PC-9 (cell line): ENCODE results near the gene NPW. TPM values are rescaled to one million over a fixed set of nuclear protein-coding genes. Genes with fewer than 3 reads are reported as not detected.
A peak's percentile ranks its signal among the peaks of the same experiment; 100 is the strongest.

Source experiments
- BruUV-seq: library from RNA; stranded (reverse); fragments of 400-500 nt; replicated peaks from 2 replicates; lab custom pipeline; 2021; lab: Mats Ljungman, UMichigan
- CTCF ChIA-PET: fragments of 300-600 bp; sonication (Branson Sonifier 250); formaldehyde crosslinking; loops from one replicate; lab custom pipeline; 2022; ENCODE audit warnings: antibody characterized with exemption; lab: Charles Lee
- POLR2A ChIA-PET: fragments of 300-600 bp; sonication (Branson Sonifier 250); formaldehyde crosslinking; loops from one replicate; lab custom pipeline; 2022; ENCODE audit warnings: antibody characterized with exemption; ENCODE audit not compliant: unreplicated experiment; lab: Charles Lee
- DNase-seq, 2 experiments: peaks; one replicate each; pipeline versions ENCODE4 v3.0.0 to v3.0.0-alpha.2; 2015 to 2022; ENCODE audit warnings: mixed read lengths in 1 of 2
- H2AFZ ChIP-seq: fragments of 200-600 bp; sonication (generic); 2 replicates; pipeline ENCODE4 v1.8.1; 2017; ENCODE audit warnings: antibody characterized with exemption
- H3F3A ChIP-seq: fragments of 200-600 bp; sonication (generic); 2 replicates; pipeline ENCODE4 v1.8.1; 2017; ENCODE audit warnings: antibody characterized with exemption, mild to moderate bottlenecking, low read depth; ENCODE audit not compliant: insufficient read depth
- H3K27ac ChIP-seq: fragments of 200-600 bp; sonication (generic); 2 replicates; pipeline ENCODE4 v1.6.1; 2016; ENCODE audit warnings: mixed run types
- H3K27me3 ChIP-seq: fragments of 200-600 bp; sonication (generic); 2 replicates; pipeline ENCODE4 v1.6.1; 2016; ENCODE audit warnings: low read depth, mixed run types; ENCODE audit not compliant: insufficient read depth
- H3K36me3 ChIP-seq: fragments of 200-600 bp; sonication (generic); 2 replicates; pipeline ENCODE4 v1.6.1; 2016; ENCODE audit warnings: low read depth, mixed run types
- H3K4me1 ChIP-seq: fragments of 200-600 bp; sonication (generic); replicated peaks from 2 replicates; pipeline ENCODE4 v1.6.1; 2016; ENCODE audit warnings: mixed run types; ENCODE audit not compliant: insufficient read depth
- H3K4me2 ChIP-seq: fragments of 200-600 bp; sonication (generic); 2 replicates; pipeline ENCODE4 v1.6.1; 2017; ENCODE audit warnings: mixed run types
- H3K4me3 ChIP-seq: fragments of 200-600 bp; sonication (generic); 2 replicates; pipeline ENCODE4 v1.6.1; 2016; ENCODE audit warnings: mixed run types
- H3K79me2 ChIP-seq: fragments of 200-600 bp; sonication (generic); 2 replicates; pipeline ENCODE4 v1.6.1; 2017; ENCODE audit warnings: low read depth, mixed run types
- H3K9me2 ChIP-seq: fragments of 200-600 bp; sonication (generic); 2 replicates; pipeline ENCODE4 v1.8.1; 2017; ENCODE audit warnings: mild to moderate bottlenecking; ENCODE audit not compliant: insufficient read depth
- H3K9me3 ChIP-seq: fragments of 200-600 bp; sonication (generic); 2 replicates; pipeline ENCODE4 v1.8.1; 2016; ENCODE audit warnings: low read depth; ENCODE audit not compliant: insufficient read depth
- H4K20me1 ChIP-seq: fragments of 200-600 bp; sonication (generic); 2 replicates; pipeline ENCODE4 v1.8.1; 2017; ENCODE audit not compliant: insufficient read depth
- CTCF ChIP-seq: fragments of 200-600 bp; sonication (generic); conservative IDR thresholded peaks from 2 replicates; pipeline ENCODE4 v1.6.1; 2017; ENCODE audit warnings: mixed run types, antibody characterized with exemption, mild to moderate bottlenecking, moderate library complexity
- EZH2 ChIP-seq: fragments of 200-600 bp; sonication (generic); IDR thresholded peaks from 2 replicates; pipeline ENCODE4 v1.8.0; 2017; ENCODE audit warnings: antibody characterized with exemption, low read depth
- intact Hi-C: fragments of 100-400 bp; cut with micrococcal nuclease; formaldehyde crosslinking; loops from one replicate; pipeline ENCODE4 v1.10.0; 2022; ENCODE audit not compliant: unreplicated experiment
- total RNA-seq: library from RNA; stranded (reverse); gene quantifications from 2 replicates; pipeline ENCODE4 v1.2.3, GENCODE V29; 2021

NPW gene
- total RNA-seq, 1 experiment from 2014 or later: 4.0 TPM

- Histone ChIP-seq H3K79me2 (peaks cover 20% of the 10 kb centered on the region), H2AFZ (no peak overlapping the region), H3F3A (peaks cover 24% of the 10 kb centered on the region), H3K27me3 (no peaks in the 10 kb centered on the region), H3K4me3 (no peak overlapping the region), H3K9me3 (no peaks in the 10 kb centered on the region), H4K20me1 (peaks cover 4% of the 10 kb centered on the region; the same call in 1 of the 2 replicates), H3K9me2 (no peaks in the 10 kb centered on the region), H3K27ac (no peak overlapping the region), H3K4me2 (no peak overlapping the region), H3K36me3 (no peaks in the 10 kb centered on the region), H3K4me1 (peaks cover 26% of the 10 kb centered on the region)
- no peak for DNase-seq
- intact Hi-C loops: no loop called here
- no TSS peak for BruUV-seq
- POLR2A ChIA-PET: no interaction called here
- CTCF ChIA-PET: interaction anchor here (0.6 kb wide), 1 partner anchor 9 kb away, joined by 15 read pairs; no protein-coding TSS in a partner anchor
- TF ChIP-seq CTCF (no peak), EZH2 (no peak)
Measured at GRCh38 chr16:2013527-2013926, 6.1 kb upstream of the NPW start.

DNA sequence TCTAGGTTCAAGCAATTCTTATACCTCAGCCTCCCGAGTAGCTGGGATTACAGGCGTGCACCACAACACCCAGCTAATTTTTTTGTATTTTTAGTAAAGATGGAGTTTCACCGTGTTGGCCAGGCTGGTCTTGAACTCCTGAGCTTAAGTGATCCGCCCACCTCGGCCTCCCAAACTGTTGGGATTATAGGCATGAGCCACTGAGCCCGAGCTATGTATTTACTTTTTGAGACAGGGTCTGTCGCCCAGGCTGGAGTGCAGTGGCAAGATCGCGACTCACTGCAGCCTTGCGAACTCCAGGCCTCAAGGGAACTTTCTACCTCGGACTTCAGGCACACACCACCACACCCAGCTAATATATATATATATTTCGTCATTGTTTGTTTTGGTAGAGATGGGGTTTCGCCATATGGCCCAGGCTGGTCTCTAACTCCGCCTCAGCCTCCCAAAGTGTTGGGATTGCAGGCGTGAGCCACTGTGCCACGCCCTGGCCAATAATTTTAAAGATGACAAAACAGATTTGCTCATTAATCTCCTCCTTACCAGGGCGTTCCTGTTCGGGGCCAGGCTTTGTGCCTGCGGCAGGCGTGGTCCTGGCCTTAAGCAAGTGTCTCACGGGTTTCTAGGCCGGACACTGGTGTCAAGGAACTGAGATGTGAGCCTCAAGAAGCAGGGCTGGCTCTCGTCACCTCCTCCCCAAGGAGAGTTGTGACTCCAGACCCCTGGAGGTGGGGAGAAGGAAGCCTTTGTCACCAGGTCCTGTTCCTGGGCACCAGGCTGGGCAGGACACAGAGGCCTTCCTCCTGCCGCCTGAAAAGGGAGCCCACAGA is 4.3 kb upstream of the NPW start:
- Histone ChIP-seq H3K9me3 (no peaks in the 10 kb centered on the region), H3F3A (peaks cover 19% of the 10 kb centered on the region), H4K20me1 (no peaks in the 10 kb centered on the region), H3K9me2 (no peaks in the 10 kb centered on the region), H3K79me2 (peaks cover 5% of the 10 kb centered on the region), H3K27ac (peak overlapping the region; percentile 86), H3K4me2 (peak overlapping the region; percentile 72), H3K36me3 (no peaks in the 10 kb centered on the region), H3K4me1 (peaks cover 26% of the 10 kb centered on the region), H3K4me3 (peak overlapping the region; percentile 7; the same call in 1 of the 2 replicates), H2AFZ (peak overlapping the region; percentile 62; the same call in 1 of the 2 replicates), H3K27me3 (no peaks in the 10 kb centered on the region)
- CTCF ChIA-PET: interaction anchor here (0.5 to 1.0 kb wide), 6 partner anchors 10 to 536 kb away, joined by 3 to 8 read pairs (median 4); partner anchors contain the start of gene TRAF7
- intact Hi-C loops: no loop called here
- peak; percentile 79 to 95 for DNase-seq
- POLR2A ChIA-PET: interaction anchor here (0.6 kb wide), 2 partner anchors 76 to 139 kb away, joined by 4 to 7 read pairs; no protein-coding TSS in a partner anchor
- TF ChIP-seq EZH2 (no peak), CTCF (no peak)
- BruUV-seq: no TSS peak

- H3K27ac ChIP-seq: peak overlapping the region; percentile 86
- no peak for DNase-seq
- H4K20me1 ChIP-seq: no peaks in the 10 kb centered on the region
- peak overlapping the region; percentile 63 for H3K4me2 ChIP-seq
- H3K9me3 ChIP-seq: no peaks in the 10 kb centered on the region
- POLR2A ChIA-PET: no interaction called here
- H3K9me2 ChIP-seq: no peaks in the 10 kb centered on the region
- no peak for TF ChIP-seq CTCF
- no peak for TF ChIP-seq EZH2
- no peaks in the 10 kb centered on the region for H3K36me3 ChIP-seq
- H3K4me3 ChIP-seq: no peak overlapping the region
- H3F3A ChIP-seq: peaks cover 16% of the 10 kb centered on the region
- TSS peak; percentile 66 for BruUV-seq
- H2AFZ ChIP-seq: peak overlapping the region; percentile 62; the same call in 1 of the 2 replicates
- peaks cover 21% of the 10 kb centered on the region for H3K4me1 ChIP-seq
- H3K27me3 ChIP-seq: no peaks in the 10 kb centered on the region
- H3K79me2 ChIP-seq: no peaks in the 10 kb centered on the region
- CTCF ChIA-PET: interaction anchor here (0.5 to 0.9 kb wide), 3 partner anchors 9 to 535 kb away, joined by 3 to 5 read pairs (median 3); no protein-coding TSS in a partner anchor
- intact Hi-C loops: no loop called here
Measured at GRCh38 chr16:2015947-2016208, 3.7 kb upstream of the NPW start.
